Lower lobe of right lung (tissue), 2 donors: ENCODE results near the gene ACADVL. TPM values are rescaled to one million over a fixed set of nuclear protein-coding genes. Genes with fewer than 3 reads are reported as not detected.
A peak's percentile ranks its signal among the peaks of the same experiment; 100 is the strongest.

Experiments
- ATAC-seq, 2 donors: fragments of 200-7000 bp; cut with Tn5 transposase; one replicate each; pipeline ENCODE4 v1.9.1; 2020 to 2022; ENCODE audit warnings: mild to moderate bottlenecking in 2 of 2, moderate library complexity in 2 of 2
- DNase-seq: peaks from one replicate; pipeline ENCODE4 v3.0.0-alpha.2; 2020
- H3K27ac ChIP-seq: fragments of 200-600 bp; one replicate; pipeline ENCODE4 v1.8.0; 2022
- H3K27me3 ChIP-seq: fragments of 200-600 bp; one replicate; pipeline ENCODE4 v1.8.0; 2022; ENCODE audit warnings: low read depth
- H3K36me3 ChIP-seq: fragments of 200-600 bp; one replicate; pipeline ENCODE4 v1.8.0; 2022; ENCODE audit warnings: mild to moderate bottlenecking
- H3K4me1 ChIP-seq: fragments of 200-600 bp; one replicate; pipeline ENCODE4 v1.8.0; 2022
- H3K4me3 ChIP-seq: fragments of 200-600 bp; one replicate; pipeline ENCODE4 v1.8.0; 2022; ENCODE audit warnings: mild to moderate bottlenecking
- H3K9me3 ChIP-seq: fragments of 200-600 bp; one replicate; pipeline ENCODE4 v1.8.0; 2022
- intact Hi-C: fragments of 100-400 bp; cut with DNase I; formaldehyde crosslinking; loops from one replicate; pipeline ENCODE4 v1.11.0; 2022
- total RNA-seq: library from RNA; stranded (reverse); fragmentation: NEBNext Ultra II Directional; extraction: Animal tissue kit (Norgen Biotek cat#: 25700); gene quantifications from one replicate; pipeline ENCODE4 v1.2.1, GENCODE V29; 2021
- TF ChIP-seq, protein P1 (sequence below): fragments of 200-600 bp; IDR thresholded peaks from one replicate; pipeline ENCODE4 v1.8.0; 2022; ENCODE audit warnings: antibody characterized with exemption, mild to moderate bottlenecking
- donor health status: DM: no; HTN: yes; CAD: no; lungs with severe emphysema.

ACADVL gene
- total RNA-seq, 1 donor from 2014 or later: 576 TPM

- H3K36me3 ChIP-seq: peaks cover 56% of the 10 kb centered on the region
- intact Hi-C loops: no loop called here
- H3K4me1 ChIP-seq: peaks cover 39% of the 10 kb centered on the region
- ATAC-seq: no peak
- H3K9me3 ChIP-seq: no peaks in the 10 kb centered on the region
- H3K27ac ChIP-seq: no peak overlapping the region
- TF ChIP-seq, protein P1, sequence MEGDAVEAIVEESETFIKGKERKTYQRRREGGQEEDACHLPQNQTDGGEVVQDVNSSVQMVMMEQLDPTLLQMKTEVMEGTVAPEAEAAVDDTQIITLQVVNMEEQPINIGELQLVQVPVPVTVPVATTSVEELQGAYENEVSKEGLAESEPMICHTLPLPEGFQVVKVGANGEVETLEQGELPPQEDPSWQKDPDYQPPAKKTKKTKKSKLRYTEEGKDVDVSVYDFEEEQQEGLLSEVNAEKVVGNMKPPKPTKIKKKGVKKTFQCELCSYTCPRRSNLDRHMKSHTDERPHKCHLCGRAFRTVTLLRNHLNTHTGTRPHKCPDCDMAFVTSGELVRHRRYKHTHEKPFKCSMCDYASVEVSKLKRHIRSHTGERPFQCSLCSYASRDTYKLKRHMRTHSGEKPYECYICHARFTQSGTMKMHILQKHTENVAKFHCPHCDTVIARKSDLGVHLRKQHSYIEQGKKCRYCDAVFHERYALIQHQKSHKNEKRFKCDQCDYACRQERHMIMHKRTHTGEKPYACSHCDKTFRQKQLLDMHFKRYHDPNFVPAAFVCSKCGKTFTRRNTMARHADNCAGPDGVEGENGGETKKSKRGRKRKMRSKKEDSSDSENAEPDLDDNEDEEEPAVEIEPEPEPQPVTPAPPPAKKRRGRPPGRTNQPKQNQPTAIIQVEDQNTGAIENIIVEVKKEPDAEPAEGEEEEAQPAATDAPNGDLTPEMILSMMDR: no peak
- DNase-seq: no peak
- no peaks in the 10 kb centered on the region for H3K27me3 ChIP-seq
- H3K4me3 ChIP-seq: no peak overlapping the region
Measured at GRCh38 chr17:7232114-7232513, 12.4 kb downstream of the ACADVL start.

DNA sequence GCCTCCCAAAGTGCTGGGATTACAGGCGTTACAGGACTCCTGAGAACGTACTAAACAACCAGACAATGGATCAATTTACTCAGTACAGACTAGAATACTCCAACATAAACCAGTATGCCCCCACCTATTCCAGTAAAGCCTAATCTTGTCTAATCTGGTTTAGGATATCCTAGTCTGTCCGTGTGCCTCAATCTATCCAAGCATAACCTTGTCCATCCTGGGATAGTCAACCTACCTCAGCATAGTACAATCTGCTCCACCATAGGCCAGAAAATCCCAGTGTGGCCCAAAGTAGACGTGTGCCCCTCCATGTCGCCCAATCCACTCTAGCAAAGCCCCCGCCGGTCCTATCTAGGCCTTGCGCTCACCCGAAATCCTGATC, 14.0 kb downstream of the ACADVL start:
- ATAC-seq (peak in 1 of 2 donors; percentile 1), DNase-seq (no peak)
- no peaks in the 10 kb centered on the region for H3K27me3 ChIP-seq
- peak overlapping the region; percentile 80 for H3K27ac ChIP-seq
- H3K9me3 ChIP-seq: no peaks in the 10 kb centered on the region
- peaks cover 43% of the 10 kb centered on the region for H3K36me3 ChIP-seq
- H3K4me1 ChIP-seq: peaks cover 45% of the 10 kb centered on the region
- TF ChIP-seq, protein P1: no peak
- intact Hi-C loops: no loop called here
- peak overlapping the region; percentile 85 for H3K4me3 ChIP-seq

DNA sequence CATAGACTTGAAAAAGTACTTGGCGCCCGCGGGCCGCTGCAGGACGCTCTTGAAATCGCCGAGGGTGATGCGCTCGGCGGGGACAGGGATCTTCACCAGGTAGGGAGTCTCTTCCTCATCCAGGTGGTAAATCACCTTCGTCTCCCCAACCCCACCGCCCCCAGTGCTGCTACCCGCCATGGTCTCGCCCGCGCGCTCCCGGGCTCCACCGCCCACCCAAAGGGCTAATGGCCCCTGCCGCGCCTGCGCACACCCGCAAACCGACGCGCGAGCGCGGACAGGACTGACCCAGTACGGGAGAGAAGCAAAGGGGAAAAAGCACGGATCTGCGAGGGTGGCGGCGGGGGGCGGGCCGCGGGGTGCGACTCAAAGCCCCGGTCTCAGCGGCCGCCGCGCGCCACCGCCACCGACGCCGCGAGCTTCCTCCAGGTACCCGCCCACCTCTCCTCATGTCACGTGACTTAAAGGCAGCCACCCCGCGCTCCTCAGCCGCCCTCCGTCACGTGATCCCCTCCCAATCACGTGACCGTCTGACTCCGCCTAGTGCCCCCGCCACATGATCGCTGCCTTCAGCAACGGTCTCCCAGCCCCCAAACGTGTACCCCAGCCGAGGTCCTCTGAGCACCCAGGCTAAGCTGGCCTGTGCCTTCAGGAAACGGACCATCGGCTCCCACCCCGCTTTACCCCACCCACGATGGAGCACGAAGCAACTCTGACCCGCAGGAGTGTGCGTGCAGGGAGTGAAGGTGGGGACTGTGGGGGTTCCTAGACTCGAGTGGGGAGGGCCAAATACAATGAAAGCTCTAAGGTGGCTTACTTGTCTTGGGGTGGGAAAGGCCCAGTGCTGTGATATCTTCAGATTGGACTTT, 14.6 kb downstream of the ACADVL start, which contains the start of gene DVL2:
DVL2 (minus strand) TSS at position 435 of the 869 bp plus-strand sequence; CDS start at position 180, 255 bp downstream.
- Histone ChIP-seq H3K27me3 (no peaks in the 10 kb centered on the region), H3K27ac (peak within 1 kb of the TSS; percentile 80), H3K36me3 (peaks cover 37% of the 10 kb centered on the region), H3K9me3 (no peaks in the 10 kb centered on the region), H3K4me3 (peak within 1 kb of the TSS; percentile 85), H3K4me1 (peaks cover 45% of the 10 kb centered on the region)
- intact Hi-C loops: no loop called here
- TF ChIP-seq, protein P1: no peak
- DNase-seq: peak; percentile 97
- peak; percentile 66 to 79 for ATAC-seq

GRCh38 chr17:7235693-7236665, 16.2 kb downstream of the ACADVL start:
- intact Hi-C loops: no loop called here
- DNase-seq: no peak
- no peak for ATAC-seq
- H3K9me3 ChIP-seq: no peaks in the 10 kb centered on the region
- H3K27ac ChIP-seq: no peak overlapping the region
- peaks cover 35% of the 10 kb centered on the region for H3K36me3 ChIP-seq
- no peak overlapping the region for H3K4me3 ChIP-seq
- TF ChIP-seq, protein P1: no peak
- no peaks in the 10 kb centered on the region for H3K27me3 ChIP-seq
- peaks cover 58% of the 10 kb centered on the region for H3K4me1 ChIP-seq

- Histone ChIP-seq H3K27me3 (no peaks in the 10 kb centered on the region), H3K36me3 (peaks cover 40% of the 10 kb centered on the region), H3K9me3 (no peaks in the 10 kb centered on the region), H3K4me3 (peak overlapping the region; percentile 97), H3K4me1 (peaks cover 63% of the 10 kb centered on the region), H3K27ac (no peak overlapping the region)
- TF ChIP-seq, protein P1: no peak
- ATAC-seq (no peak), DNase-seq (no peak)
- intact Hi-C loops: no loop called here
Measured at GRCh38 chr17:7236808-7237207, 17.1 kb downstream of the ACADVL start.
